Measurements from ENCODE around the gene ILDR1. TPM values are rescaled to one million over a fixed set of nuclear protein-coding genes. Genes with fewer than 3 reads are reported as not detected.

Gene ILDR1
- total RNA-seq, 1 donor from 2014 or later, result not detected

Other genes starting within 250 kb of the ILDR1 start
- gene IQCB1, start 187.2 kb downstream of the ILDR1 start, total RNA-seq, result 45.1 and 47.2 TPM in 2 replicates
- 4.0 and 4.2 TPM in 2 replicates for gene EAF2, start 187.0 kb downstream of the ILDR1 start, total RNA-seq
- 1.2 and 1.4 TPM in 2 replicates for gene SLC15A2, start 127.8 kb downstream of the ILDR1 start, total RNA-seq
- gene CD86, start 33.1 kb upstream of the ILDR1 start, total RNA-seq, result not detected in 2 replicates
- gene CASR, start 161.4 kb upstream of the ILDR1 start, total RNA-seq, result not detected in 2 replicates

Measured in neural crest cell (in vitro differentiated cells).